ENCODE results near the gene MDN1.

Gene MDN1

GRCh38 chr6:89660981-89661380 is 158.6 kb downstream of the MDN1 start:
- no peak overlapping the region for H3K4me3 ChIP-seq (ENCODE audit: low read depth, low read length)
- no peak for TF ChIP-seq CTCF (IDR thresholded peaks at IDR 0.05; ENCODE audit: borderline replicate concordance, insufficient read depth, low read depth, low read length)

GRCh38 chr6:89657445-89658158 is 162.0 kb downstream of the MDN1 start:
- no peak for TF ChIP-seq CTCF (IDR thresholded peaks at IDR 0.05; ENCODE audit: borderline replicate concordance, insufficient read depth, low read depth, low read length)
- no peak overlapping the region for H3K4me3 ChIP-seq (ENCODE audit: low read depth, low read length)

- H3K4me3 ChIP-seq (ENCODE audit: low read depth, low read length) = no peak overlapping the region
- no peak for TF ChIP-seq CTCF (IDR thresholded peaks at IDR 0.05; ENCODE audit: borderline replicate concordance, insufficient read depth, low read depth, low read length)
These were observed 164.5 kb downstream of the MDN1 start for GRCh38 chr6:89655122-89655521.

GRCh38 chr6:89650579-89650978 is 169.0 kb downstream of the MDN1 start:
- no peak for TF ChIP-seq CTCF (IDR thresholded peaks at IDR 0.05; ENCODE audit: borderline replicate concordance, insufficient read depth, low read depth, low read length)
- no peak overlapping the region for H3K4me3 ChIP-seq (ENCODE audit: low read depth, low read length)

- no peak for TF ChIP-seq CTCF (IDR thresholded peaks at IDR 0.05; ENCODE audit: borderline replicate concordance, insufficient read depth, low read depth, low read length)
- H3K4me3 ChIP-seq (ENCODE audit: low read depth, low read length) = no peak overlapping the region
These were observed 169.9 kb downstream of the MDN1 start for GRCh38 chr6:89649682-89650081.

GRCh38 chr6:89644864-89645263 is 174.7 kb downstream of the MDN1 start:
- no peak for TF ChIP-seq CTCF (IDR thresholded peaks at IDR 0.05; ENCODE audit: borderline replicate concordance, insufficient read depth, low read depth, low read length)
- H3K4me3 ChIP-seq (ENCODE audit: low read depth, low read length) = no peak overlapping the region

GRCh38 chr6:89643406-89643805 is 176.2 kb downstream of the MDN1 start:
- TF ChIP-seq CTCF (IDR thresholded peaks at IDR 0.05; ENCODE audit: borderline replicate concordance, insufficient read depth, low read depth, low read length) = no peak
- no peak overlapping the region for H3K4me3 ChIP-seq (ENCODE audit: low read depth, low read length)
